Measurements from ENCODE around the gene FNDC10.
"Not testable (repeated sequence)": the region's sequence is repeated elsewhere in the genome, so short reads cannot be mapped to it uniquely, and the experiment has no call there.

Gene FNDC10

DNA sequence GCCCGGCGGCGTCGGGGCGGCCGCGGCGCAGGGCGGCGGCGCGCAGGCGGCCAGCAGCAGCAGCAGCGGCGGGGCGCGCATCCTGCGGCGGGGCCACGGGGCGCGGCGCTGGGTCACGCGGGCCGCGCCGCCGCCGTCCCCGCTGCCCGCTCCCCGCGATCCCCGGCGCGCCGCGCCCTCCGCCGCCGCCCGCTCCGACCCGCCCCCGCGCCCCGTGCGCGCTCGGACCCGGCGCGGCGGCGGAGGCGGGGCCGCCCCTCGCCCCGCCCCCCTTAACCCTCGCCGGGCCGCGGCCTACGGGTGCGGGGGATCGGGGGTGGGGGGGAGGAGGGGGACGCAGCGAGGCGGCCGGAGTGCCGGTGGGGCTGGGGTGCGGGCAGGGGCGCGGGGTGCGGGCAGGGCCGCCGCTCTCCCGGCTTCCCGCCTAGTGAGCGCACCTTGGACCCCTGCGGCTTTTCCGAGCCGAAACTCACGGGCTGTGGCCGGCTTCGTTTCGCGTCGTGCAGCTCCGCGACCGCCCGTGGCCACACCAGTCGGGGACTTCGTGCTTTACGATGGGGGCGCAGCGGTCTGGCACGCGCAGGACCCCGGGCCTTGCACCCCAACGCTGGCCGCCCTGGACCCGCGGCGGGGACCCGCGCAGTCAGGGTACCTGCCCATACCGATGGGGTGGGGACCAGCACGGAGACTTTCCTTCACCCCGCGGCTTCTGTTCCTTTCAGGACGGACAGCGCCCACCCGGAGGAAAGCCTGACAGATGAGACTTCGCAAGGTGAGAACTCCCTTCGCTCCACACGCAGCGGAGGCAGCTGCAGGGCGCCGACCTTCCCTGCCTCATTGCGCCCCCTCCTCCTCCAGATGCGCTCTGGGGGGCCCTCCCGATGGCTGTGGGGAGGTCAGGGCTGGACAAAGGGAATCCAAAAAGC lies at the start of gene FNDC10:
Gene FNDC10 (minus strand): TSS at position 201 of the 926 bp plus-strand sequence. CDS start 120 bp downstream, at position 81.
- DNase-seq = peak; percentile 61

DNA sequence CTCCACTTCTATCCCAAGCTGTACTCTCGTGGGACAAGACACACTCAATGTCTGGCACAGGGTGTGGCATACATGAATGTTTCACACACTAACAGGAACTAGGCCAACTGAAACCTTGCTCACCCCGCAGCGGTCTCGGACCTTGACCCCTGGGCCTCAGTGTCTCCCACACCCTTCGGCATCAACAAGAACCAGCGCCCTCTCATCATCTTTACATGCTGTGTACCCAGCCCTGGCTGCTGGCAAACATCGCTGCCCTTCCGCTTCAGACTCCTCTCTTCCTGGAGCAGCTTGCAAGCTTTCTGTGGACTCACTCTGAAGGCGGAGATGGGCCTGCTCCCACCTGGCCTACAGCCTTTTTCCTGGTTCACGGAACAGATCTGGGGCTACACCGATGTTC lies 48.3 kb upstream of the FNDC10 start:
- peak; percentile 53 for DNase-seq

- DNase-seq = peak; percentile 54
Observed at GRCh38 chr1:1647567-1648241, 47.8 kb upstream of the FNDC10 start.

- DNase-seq = not testable (repeated sequence)
Observed at GRCh38 chr1:1646326-1646725, 46.4 kb upstream of the FNDC10 start.

- DNase-seq = not testable (repeated sequence)
Observed at GRCh38 chr1:1640711-1641461, 41.0 kb upstream of the FNDC10 start.

- peak; percentile 38 for DNase-seq
Observed at GRCh38 chr1:1640081-1640480, 40.1 kb upstream of the FNDC10 start.

DNA sequence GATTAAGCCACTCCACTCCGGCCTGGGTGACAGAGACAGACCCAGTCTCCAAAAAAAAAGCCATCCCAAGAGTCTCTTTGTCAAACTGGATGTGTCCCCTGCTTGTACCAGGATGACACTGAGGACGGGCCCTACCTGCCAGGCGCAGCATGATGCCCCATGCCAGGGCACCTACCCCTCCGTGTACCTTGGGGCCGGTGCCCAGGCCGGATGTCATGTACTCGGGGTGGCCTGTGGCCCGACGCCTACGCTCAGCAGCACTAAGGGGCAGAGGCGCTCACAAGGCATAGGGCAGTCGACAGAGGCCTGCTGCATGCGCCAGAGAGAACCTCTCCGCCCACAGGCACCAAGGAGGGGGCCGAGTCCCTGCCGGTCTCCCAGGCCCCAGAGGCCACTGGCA lies 39.4 kb upstream of the FNDC10 start:
- peak; percentile 55 for DNase-seq

GRCh38 chr1:1638528-1638927 lies 38.6 kb upstream of the FNDC10 start:
- DNase-seq = peak; percentile 51

DNA sequence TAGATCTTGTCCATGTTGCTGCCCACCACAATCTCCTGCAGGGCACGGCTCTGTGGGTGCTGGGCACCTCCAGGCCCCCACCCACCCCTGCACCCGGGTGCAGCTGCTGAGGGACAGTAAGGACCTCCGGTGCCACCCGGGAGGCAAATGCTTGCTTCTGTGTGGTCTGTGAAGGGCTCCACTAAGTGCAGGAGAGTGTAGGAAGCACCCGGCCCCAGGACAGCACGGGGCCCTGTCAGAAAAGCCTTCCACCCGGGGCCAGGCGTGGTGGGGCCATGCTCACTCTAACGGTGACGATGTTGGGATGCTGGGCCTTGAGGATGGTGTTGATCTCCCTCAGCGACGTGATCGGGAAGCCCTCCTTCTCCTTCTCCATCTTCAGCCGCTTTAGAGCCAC lies 37.5 kb upstream of the FNDC10 start:
- peak; percentile 33 for DNase-seq

- peak; percentile 62 for DNase-seq
Observed at GRCh38 chr1:1636621-1637478, 36.9 kb upstream of the FNDC10 start.

DNA sequence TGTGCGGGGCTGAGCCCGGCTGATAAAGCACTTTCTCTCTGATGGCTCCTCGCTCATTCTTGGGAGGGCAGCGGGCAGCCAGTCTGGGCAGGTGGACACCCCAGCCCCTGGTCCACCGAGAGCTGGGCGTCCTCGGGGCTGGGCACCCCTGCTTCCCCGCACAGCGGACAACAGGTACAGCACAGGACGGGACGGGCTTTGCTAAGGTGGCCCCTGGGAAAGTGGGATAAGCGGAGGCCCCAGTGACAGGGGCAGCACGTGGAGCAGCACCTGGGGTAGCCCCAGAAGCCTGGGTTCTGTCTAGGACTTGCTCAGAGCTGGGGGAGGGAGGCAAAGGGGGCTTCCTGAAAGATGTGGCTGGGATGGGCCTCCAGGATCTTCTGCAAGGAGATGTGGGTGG lies 34.7 kb upstream of the FNDC10 start:
- peak; percentile 63 for DNase-seq

DNA sequence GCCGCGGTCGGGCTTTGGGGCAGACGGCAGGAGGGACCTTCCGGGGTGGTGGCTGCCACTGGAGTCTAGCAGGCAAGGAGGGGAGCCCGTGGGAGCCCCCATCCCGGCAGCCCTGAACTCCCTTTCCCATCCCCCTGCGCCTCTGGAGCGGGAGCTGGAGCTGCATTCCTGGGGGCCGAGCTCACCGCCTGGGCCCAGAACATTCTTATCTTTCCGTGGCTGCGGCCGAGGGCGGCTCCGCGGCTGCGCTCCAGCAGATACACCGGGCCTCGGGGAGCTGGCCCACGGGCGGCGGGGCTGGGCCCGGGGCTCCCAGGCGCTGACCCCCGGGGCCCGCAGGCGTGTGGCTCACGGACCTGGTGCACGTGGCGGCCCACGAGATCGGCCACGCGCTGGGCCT lies 33.5 kb upstream of the FNDC10 start:
- not testable (repeated sequence) for DNase-seq

GRCh38 chr1:1631782-1632420 lies 32.0 kb upstream of the FNDC10 start, which contains the start of gene MMP23B:
Gene MMP23B (plus strand): TSS chr1:1632173. CDS start chr1:1632219, 46 bp downstream.
- DNase-seq = no peak

GRCh38 chr1:1630965-1631781 lies 31.2 kb upstream of the FNDC10 start:
- DNase-seq = peak; percentile 72

DNA sequence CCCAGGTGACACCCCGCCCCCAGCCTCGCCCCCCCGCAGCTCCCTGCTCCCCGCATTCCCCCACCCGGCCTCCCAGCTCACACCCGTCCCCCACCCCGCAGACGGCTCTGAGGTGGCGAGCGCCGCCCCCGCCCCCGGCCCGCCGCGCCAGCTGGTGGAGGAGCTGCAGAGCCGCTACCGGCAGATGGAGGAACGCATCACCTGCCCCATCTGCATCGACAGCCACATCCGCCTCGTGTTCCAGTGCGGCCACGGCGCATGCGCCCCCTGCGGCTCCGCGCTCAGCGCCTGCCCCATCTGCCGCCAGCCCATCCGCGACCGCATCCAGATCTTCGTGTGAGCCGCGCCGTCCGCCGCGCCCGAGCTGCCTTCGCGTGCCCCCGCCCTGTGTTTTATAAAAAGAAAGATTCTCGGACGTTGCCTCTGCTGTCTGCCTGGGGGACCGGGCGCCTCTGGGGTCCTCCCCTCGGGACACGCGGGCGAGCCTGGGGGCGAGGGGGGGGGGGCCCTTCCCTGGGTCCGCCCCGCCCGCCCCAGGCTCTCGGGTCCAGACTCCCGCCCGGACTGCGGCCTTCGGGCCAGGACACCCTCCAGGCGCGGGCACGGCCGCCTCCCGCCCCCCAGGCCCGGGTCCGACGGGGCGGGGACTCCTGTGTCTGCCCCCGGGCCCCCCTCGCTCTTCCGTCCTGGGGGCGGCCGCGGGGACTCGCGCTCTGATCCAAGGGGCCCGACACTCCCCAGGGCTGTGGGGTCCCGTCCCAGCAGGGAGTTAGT lies 30.4 kb upstream of the FNDC10 start:
- DNase-seq = peak; percentile 97

DNA sequence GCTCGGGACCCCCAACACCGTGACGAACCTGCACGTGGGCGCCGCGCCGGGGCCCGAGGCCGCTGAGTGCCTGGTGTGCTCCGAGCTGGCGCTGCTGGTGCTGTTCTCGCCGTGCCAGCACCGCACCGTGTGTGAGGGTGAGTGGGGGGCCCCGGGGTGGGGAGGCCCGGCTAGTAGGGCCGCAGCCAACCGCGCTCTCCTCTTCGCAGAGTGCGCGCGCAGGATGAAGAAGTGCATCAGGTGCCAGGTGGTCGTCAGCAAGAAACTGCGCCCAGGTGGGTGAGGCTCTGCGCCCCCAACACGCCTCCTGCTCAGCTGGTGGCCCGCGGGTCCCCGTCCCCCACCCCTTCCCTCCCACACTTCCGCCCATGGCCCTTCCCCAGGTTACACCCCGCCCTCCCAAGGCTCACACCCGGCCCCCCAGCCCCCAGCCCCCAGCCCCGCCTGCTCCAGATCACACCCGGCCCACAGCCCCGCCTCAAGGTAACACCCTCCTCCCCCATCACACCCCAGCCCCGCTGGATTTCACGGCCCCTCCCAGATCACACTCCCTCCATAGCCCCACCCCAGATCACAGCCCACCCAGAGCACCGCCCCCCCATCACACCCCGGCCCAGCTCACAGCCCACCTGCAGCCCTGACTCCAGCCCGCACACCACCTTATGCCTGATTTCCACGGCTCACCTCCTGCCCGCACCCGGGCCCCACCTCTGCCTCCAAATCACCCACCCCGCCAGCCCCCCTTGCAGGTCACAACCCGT lies 29.7 kb upstream of the FNDC10 start:
- DNase-seq = peak; percentile 87

- peak; percentile 77 for DNase-seq
Observed at GRCh38 chr1:1628754-1629429, 29.0 kb upstream of the FNDC10 start.

All from activated effector memory CD4-positive, alpha-beta T cell treated with anti-CD3 and anti-CD28 coated beads, Interleukin-2, amount 50 U/mL, for 16 hours (primary cell).